ENCODE data around the gene CSF2.
"Not testable (repeated sequence)": the region's sequence is repeated elsewhere in the genome, so short reads cannot be mapped to it uniquely, and the experiment has no call there.

CSF2 gene

DNA sequence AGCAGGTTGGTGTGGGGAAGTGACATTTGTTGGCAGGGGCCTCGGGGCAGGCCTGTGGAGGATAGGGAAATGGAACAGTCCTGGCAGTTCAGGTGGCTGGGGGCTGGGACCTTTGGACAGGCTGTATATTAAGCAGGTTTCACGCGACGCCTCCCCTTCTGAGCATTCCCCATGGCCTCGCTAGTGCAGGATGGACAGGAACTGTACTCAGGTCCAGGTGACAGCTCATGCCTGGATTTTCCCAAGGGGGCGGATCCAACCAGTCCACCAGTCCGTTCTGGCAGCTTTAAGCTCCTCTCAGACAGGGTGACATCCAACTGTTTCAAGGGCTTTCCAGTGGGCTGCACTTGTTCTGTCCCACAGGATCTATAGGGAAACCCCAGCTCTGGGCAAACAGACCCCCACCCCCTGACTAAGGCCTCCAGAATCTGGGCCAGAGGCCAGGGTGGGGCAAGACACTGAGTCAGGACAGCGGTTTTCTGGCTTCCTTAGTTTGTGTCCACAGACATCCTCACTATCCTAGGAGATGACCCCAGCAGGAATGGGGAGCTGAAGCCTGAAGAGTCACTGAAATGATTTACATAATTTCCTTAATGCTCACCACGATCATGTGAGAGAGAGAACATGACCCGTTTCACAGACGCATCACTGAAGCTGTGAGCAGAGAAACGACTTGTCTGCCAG lies 20.9 kb downstream of the CSF2 start:
- peak; percentile 97 for DNase-seq

DNA sequence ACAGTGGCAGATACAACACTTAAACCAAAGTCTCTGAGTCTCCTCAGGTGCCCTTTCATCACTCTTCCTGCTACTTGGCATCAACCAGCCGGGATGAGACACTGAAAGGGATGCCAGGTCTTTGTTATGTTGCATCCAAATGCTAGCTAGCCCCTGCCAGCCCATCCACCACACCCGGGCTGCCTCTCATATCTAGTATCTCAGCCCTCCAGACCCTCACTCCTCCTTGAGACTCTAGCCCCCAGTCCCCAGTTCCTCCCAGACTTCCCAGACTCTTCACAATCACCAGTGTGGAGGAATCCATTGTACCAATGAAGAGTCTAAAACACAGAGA lies 21.5 kb downstream of the CSF2 start:
- DNase-seq: no peak

DNA sequence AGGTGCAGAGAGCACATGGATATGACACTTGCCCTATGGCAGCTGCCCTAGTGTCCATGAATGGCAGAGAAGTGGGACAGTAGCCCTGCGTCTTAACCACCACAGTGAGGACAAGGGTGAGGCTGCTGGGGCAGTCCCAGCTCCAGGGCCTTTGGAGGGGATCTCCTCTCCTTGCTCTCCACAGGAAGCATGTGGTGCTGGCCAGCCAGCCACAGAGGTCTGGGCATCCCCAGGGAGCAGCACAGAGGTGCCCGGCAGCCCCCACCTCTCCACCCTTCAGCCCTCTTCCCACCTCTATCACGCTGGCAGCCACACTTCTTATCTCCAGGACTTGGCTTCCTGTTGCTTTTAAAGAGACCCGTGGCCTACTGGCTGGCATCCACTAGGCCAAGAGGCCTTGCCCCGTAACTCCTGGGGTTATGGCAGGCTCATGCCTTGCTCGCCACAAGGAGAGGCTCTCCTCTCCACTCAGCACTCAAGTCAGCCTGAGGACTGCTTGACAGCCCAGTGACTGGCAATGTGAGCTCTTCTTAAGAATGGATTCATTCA lies 21.9 kb downstream of the CSF2 start:
- DNase-seq: no peak

DNA sequence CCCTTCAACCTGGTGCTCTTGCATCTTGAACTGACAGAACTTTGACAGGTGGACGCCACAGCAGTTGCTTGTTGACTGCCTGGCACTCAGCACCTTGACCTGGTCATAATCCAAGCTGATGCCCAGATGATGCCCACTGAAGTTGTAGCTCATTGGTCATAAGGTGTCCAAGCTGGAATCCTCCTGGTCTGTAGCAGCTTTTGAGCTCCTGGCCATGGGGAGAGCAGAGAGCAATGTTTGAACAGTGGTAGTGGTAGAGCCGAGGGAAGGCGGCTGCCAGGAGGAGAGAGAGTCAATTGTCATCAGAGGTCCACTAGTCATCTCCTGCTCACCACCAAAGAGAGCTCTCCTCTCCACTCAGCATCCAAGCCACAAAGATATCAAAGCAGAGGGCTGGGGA lies 23.3 kb downstream of the CSF2 start:
- no peak for DNase-seq

GRCh38 chr5:132098151-132098594 lies 24.6 kb downstream of the CSF2 start:
- peak; percentile 38 for DNase-seq

- no peak for DNase-seq
Measured at GRCh38 chr5:132098621-132099020, 25.0 kb downstream of the CSF2 start.

DNA sequence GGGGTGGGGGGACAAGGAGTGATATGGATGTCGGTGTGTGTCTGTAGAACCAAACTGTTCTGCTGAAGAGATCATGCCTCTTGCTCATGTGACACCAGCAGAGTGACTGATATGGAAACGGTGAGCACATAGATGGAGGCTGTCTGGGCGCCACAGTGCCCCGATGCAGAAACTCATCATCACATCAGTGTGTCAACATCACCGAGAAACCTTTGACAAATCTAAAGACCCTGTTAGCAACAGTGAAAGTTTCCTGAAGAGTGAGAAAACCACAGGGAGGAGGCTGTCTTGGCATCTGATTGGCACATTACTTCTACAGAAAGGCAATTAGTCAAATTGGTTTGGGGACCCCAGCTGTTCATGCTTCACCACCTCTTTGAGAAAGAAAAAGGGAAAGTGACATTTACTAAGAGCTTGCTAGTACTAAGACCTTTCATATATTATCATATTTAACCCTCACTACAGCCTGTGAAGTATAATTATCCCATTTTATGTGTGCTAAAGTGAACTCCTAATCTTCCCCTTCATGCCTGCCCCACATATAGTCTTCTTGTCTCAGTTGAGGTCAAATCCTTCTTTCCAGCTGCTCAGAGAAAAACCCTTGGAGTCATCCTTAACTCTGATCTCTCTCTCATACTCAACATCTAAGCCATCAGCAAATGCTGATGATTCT lies 25.6 kb downstream of the CSF2 start:
- DNase-seq: no peak

DNA sequence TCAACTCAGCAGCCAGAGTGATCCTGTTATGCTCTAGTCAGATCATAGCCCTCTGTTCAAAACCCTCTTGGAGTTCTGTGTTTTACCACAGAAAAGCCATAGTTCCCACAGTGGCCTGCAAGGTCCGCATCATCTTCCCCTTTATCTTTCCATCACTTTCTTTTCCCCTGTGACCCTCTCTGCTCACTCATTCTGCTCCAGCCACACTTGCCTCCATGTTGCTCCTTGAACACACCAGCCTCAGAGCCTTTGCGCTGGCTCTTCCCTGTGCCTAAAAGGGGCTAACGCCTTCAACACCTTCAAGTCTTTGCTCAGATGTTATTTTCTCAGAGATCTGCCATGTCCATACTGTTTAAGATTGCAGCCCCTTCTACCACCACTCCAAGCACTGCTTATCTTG lies 26.3 kb downstream of the CSF2 start:
- DNase-seq: no peak

GRCh38 chr5:132100672-132101261 lies 27.2 kb downstream of the CSF2 start:
- DNase-seq: no peak

GRCh38 chr5:132101385-132101880 lies 27.8 kb downstream of the CSF2 start:
- DNase-seq: no peak

DNA sequence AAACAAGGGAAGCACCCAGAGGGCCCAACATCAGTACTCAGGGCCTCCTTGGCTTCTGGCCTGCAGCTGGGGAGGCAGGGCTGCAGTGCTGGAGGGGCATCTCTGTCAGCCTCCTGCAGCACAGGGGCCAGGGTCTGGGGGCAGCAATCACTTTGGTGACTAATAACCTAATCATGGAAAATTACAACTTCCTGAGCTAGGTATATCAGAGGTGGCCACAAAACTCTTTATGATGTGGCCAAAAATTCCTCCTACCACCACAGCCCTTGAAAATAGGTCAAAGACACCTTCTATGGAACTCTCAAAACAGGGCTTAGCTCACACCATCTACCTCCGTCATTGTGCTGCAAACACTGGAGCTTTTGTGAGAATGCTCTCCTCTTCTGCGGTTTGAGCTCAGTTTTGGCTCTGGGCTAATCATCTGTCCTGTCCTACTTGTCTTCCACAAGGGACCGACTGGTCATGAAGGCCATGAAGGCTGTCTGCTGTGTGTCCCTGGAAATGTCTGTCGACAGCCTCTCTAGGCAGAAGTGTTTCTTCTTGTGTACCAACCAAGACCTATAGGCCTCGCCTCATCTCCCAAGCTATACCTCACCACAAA lies 28.6 kb downstream of the CSF2 start:
- peak; percentile 24 for DNase-seq

DNA sequence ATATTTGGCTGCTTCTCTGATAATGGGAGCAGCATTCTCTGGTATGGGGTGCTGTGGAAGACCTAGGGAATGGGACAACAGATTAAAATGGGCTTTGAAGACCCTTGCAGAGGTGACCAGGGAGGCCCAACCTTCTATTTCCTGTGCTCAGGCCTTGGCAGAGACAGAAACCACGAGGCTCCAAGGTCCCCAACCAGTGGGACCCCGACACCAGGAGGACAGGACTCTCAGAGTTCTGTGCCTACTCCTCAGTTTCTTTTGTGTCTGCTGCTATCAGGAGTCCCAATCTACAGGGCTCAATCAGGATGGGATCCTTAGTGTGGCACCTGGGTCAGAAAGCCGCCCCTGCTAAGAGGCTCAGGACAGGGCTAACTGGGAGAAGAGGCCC lies 29.3 kb downstream of the CSF2 start:
- DNase-seq: no peak

GRCh38 chr5:132103332-132103951 lies 29.9 kb downstream of the CSF2 start:
- peak; percentile 96 for DNase-seq

GRCh38 chr5:132103969-132104391 lies 30.4 kb downstream of the CSF2 start:
- DNase-seq: no peak

DNA sequence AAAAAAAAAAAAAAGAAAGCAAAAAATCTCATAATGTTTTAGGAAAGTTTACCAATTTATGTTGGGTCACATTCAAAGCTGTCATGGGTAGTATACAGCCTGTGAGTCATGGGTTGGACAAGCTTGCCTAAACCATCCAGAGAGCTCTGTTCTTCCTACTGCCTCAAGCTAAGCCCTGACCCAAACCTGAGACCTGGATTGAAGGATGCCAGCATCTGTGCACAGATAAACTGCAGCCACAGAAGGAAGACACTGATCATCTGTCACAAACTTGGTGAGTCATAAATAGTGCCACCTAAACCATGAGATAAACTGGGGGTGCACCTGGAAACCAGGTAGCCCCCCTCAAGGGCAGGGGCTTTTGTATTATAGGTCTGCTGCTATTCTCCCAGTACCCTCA lies 31.0 kb downstream of the CSF2 start:
- peak; percentile 50 for DNase-seq

DNA sequence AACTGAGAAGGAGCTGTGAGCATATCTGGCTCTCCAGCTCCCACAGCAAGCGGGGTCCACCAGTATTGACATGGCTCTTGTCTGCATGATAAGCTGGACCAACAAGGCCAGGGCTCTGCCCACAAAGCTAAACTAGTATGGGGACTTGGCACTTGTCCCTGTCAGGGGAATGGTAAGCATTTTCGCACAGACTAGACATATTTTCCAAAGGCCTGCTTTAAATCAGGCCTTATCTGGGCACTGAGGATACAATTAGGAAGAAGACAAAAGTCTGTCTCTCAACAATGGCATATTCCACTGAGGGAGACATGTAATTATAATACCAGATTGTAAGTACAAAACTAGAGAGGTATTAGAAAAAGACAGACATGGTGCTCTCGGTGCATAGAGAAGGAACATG lies 32.1 kb downstream of the CSF2 start:
- DNase-seq: no peak

DNA sequence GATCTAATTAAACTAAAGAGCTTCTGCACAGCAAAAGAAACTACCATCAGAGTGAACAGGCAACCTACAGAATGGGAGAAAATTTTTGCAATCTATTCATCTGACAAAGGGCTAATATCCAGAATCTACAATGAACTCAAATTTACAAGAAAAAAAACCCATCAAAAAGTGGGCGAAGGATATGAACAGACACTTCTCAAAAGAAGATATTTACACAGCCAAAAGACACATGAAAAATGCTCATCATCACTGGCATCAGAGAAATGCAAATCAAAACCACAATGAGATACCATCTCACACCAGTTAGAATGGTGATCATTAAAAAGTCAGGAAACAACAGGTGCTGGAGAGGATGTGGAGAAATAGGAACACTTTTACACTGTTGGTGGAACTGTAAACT lies 34.9 kb downstream of the CSF2 start:
- not testable (repeated sequence) for DNase-seq

- not testable (repeated sequence) for DNase-seq
Measured at GRCh38 chr5:132108957-132109356, 35.4 kb downstream of the CSF2 start.

DNA sequence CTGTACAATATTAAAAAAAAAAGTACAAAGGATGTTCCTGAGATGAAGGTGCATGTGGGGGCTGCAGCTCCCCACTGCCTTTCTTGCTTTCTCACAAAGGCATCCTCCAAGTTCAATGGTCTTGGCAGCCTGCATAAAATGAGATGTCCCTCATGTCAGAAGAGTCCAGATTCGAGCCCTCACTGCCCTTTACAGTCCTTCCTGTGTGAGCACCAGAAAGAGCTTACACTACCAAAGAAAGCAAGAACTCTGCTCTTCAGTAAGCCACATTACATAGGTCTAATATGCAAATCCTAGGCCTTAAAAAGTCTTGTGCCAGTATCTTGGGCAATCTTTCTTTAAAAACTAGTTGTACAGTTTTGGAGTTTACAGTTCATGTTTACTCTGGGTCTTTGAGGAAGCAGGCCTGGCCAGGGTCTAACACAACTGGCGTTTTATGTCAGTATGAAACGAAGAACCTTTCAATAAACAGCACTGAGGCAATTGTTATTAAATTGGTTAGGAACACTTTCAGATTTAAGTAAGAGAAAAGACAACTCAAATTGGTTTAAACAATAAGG lies 36.0 kb downstream of the CSF2 start:
- no peak for DNase-seq

- no peak for DNase-seq
Measured at GRCh38 chr5:132110195-132110594, 36.6 kb downstream of the CSF2 start.

GRCh38 chr5:132110930-132111329 lies 37.3 kb downstream of the CSF2 start:
- DNase-seq: no peak

DNA sequence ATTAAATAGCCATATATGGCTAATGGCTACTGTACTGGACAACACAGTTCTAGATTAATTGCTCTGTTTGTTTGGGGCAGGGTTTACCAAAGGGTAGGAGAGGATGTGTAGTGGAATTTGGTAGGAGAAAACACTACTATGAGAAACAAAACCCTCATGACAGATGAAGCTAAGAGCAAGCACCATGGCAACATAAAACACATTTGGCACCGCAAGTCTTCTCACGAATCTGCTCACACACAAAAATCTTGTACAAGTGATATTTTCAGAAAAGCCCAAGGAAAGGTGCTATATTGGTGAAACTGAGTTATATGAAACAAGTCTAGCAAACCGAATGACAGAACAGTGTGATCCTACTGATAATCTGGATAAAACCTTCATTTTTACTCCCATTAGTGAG lies 38.5 kb downstream of the CSF2 start:
- no peak for DNase-seq

Measured in fibroblast of skin of right biceps (primary cell).